ENCODE results near the gene IGFBP5. TPM values are rescaled to one million over a fixed set of nuclear protein-coding genes. Genes with fewer than 3 reads are reported as not detected.

Gene IGFBP5
- total RNA-seq, 1 donor from 2014 or later = 61.9 TPM

DNA sequence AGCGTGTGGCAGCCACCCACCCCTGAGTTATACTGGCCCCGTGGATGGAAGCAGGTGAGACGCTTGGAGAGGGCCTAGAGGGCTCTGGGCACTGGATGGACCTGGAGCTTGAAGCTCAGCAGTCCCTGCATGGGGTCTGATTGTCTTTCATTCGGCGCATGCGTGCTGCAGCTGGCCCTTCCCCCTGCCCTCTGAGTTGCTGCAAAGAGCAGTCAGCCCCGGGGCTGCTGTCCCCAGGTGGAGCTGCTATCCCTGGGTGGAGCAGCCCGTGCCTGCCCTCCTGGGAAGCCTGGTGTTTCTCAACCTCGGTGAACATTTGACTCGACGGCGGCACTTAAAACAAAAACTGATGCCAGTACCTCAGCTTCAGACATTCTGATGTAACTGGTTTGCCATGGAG lies 29.6 kb downstream of the IGFBP5 start:
- H3K4me3 ChIP-seq (ENCODE audit: low read depth, low read length) = no peak overlapping the region
- TF ChIP-seq, protein P1, sequence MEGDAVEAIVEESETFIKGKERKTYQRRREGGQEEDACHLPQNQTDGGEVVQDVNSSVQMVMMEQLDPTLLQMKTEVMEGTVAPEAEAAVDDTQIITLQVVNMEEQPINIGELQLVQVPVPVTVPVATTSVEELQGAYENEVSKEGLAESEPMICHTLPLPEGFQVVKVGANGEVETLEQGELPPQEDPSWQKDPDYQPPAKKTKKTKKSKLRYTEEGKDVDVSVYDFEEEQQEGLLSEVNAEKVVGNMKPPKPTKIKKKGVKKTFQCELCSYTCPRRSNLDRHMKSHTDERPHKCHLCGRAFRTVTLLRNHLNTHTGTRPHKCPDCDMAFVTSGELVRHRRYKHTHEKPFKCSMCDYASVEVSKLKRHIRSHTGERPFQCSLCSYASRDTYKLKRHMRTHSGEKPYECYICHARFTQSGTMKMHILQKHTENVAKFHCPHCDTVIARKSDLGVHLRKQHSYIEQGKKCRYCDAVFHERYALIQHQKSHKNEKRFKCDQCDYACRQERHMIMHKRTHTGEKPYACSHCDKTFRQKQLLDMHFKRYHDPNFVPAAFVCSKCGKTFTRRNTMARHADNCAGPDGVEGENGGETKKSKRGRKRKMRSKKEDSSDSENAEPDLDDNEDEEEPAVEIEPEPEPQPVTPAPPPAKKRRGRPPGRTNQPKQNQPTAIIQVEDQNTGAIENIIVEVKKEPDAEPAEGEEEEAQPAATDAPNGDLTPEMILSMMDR (conservative IDR thresholded peaks at IDR 0.05; ENCODE audit: low read depth, low read length) = no peak
- DNase-seq (ENCODE audit: low read depth) = no peak

DNA sequence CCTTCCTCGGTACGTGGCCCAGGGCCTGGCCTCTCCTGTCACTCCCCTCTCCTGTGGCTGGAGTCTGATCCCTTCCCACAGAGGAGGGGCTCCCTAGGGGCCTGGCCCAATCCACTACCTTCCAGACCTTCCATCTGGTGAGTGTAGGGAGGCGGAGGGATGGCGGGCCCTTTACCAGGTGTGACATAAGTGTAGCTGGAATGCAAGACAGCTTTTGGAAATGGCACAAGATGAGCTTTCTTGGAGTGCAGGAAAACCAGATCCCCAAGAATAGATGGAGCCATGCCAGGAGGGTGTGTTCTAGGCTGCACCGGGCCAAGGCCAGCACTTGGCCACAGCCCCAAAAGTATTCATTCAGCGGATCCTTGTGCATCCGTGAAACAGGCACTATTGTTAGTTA lies 30.1 kb downstream of the IGFBP5 start:
- TF ChIP-seq, protein P1 (conservative IDR thresholded peaks at IDR 0.05; ENCODE audit: low read depth, low read length) = no peak
- H3K4me3 ChIP-seq (ENCODE audit: low read depth, low read length) = no peak overlapping the region
- no peak for DNase-seq (ENCODE audit: low read depth)

DNA sequence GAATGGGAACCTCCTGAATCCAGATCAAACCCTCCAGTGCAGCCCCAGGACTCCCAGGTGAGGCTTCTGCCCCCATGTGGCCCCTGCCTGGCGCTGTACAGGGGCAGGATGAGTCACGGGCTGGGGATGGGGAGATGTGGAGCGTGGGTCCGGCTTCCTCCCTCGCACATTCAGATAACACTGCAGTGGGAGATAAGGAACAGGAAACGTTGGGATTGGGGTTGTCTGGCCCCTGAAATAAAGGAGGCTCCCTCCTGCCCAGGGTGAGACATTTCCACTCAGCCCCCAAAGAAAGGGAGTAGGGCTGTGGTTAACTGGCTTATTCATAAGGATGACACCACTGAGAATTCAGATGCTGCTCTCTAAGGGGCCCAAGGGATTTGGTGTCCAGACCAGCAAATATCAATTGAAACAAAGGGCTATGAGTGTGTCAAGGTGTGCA lies 30.7 kb downstream of the IGFBP5 start:
- TF ChIP-seq, protein P1 (conservative IDR thresholded peaks at IDR 0.05; ENCODE audit: low read depth, low read length) = peak; percentile 33
- no peak for DNase-seq (ENCODE audit: low read depth)
- no peak overlapping the region for H3K4me3 ChIP-seq (ENCODE audit: low read depth, low read length)

DNA sequence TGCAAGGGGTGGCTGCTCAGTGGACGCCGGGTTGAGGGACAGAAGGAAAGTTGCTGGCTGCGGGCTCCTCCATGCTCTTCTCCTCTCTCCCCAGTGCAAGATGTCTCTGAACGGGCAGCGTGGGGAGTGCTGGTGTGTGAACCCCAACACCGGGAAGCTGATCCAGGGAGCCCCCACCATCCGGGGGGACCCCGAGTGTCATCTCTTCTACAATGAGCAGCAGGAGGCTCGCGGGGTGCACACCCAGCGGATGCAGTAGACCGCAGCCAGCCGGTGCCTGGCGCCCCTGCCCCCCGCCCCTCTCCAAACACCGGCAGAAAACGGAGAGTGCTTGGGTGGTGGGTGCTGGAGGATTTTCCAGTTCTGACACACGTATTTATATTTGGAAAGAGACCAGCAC lies 31.5 kb downstream of the IGFBP5 start:
- no peak overlapping the region for H3K4me3 ChIP-seq (ENCODE audit: low read depth, low read length)
- no peak for DNase-seq (ENCODE audit: low read depth)
- TF ChIP-seq, protein P1 (conservative IDR thresholded peaks at IDR 0.05; ENCODE audit: low read depth, low read length) = no peak

DNA sequence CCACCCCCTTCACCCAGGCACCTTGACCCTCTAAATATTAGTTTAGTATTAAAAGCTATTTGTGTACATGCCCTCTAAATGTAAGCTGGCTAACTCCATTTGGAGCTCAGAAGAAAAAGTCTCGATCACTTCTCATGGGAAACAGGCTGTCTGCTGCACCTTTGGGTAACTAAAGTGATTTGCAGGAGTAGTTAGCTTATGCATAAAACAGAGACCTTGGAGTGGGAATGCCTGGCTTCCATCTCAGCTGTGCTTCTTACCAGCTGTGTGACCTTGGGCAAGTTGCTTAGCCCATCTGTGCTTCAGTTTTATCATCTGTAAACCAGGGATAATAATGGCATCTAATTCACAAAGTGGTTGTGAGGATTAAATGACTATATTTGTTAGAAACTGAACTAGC lies 32.2 kb downstream of the IGFBP5 start:
- DNase-seq (ENCODE audit: low read depth) = no peak
- H3K4me3 ChIP-seq (ENCODE audit: low read depth, low read length) = no peak overlapping the region
- TF ChIP-seq, protein P1 (conservative IDR thresholded peaks at IDR 0.05; ENCODE audit: low read depth, low read length) = no peak

DNA sequence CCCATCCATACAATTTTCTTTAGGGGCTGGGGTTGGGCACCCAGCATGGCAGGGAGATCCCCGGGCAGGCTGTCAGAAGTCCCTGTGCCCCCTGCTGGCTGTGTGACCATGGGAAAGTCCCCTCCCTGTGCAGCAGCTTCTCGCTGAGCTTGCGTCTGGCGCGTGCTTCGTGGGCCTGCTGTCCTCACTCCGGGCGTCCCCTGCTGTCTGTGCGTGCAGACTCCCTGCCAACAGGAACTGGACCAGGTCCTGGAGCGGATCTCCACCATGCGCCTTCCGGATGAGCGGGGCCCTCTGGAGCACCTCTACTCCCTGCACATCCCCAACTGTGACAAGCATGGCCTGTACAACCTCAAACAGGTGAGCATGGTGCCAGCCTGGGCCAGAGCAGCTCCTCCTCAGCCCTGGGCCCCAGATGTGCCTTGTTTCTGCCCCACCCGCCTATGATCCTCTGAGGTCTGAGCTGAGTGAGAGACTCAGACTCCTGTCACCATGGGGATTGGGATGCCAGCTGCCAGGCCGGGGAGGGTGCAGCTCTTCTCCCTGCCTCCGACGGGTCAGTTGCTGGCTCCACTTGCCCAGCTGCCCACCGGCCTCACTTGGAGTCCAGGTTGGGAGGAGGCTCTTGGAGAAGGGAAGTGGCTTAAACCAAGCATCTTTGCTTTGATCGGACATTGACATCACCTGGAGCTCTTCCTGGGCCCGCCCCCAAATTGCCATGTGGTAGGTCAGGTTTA lies 33.5 kb downstream of the IGFBP5 start:
- no peak for DNase-seq (ENCODE audit: low read depth)
- H3K4me3 ChIP-seq (ENCODE audit: low read depth, low read length) = no peak overlapping the region
- TF ChIP-seq, protein P1 (conservative IDR thresholded peaks at IDR 0.05; ENCODE audit: low read depth, low read length) = peak; percentile 33

DNA sequence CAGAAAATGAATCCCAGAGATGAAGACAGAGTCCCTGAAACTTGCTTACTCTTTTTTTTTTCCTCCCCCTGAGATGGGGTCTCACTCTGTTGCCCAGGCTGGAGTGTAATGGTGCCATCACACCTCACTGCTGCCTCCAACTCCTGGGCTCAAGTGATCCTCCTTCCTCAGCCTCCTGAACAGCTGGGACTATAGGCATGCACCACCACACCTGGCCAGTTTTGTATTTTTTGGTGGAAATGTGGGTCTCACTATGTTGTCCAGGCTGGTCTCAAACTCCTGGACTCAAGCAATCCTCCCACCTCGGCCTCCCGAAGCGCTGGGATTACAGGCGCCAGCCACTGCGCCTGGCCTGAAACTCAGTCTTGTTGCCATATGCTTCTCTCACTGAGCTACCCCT lies 34.3 kb downstream of the IGFBP5 start:
- H3K4me3 ChIP-seq (ENCODE audit: low read depth, low read length) = no peak overlapping the region
- TF ChIP-seq, protein P1 (conservative IDR thresholded peaks at IDR 0.05; ENCODE audit: low read depth, low read length) = no peak
- no peak for DNase-seq (ENCODE audit: low read depth)
